DND-41 (cell line): Measurements from ENCODE around the gene ZDHHC11.

Source experiments
- ATAC-seq: fragments of 200-7000 bp; cut with Tn5 transposase; 3 replicates; pipeline ENCODE4 v1.9.1; 2021; ENCODE audit warnings: low read depth; ENCODE audit not compliant: insufficient read depth
- DNase-seq: peaks from one replicate; pipeline ENCODE4 v3.0.0-alpha.2; 2020
- H2AFZ ChIP-seq: 2 replicates; pipeline ENCODE4 v1.6.0; 2012; ENCODE audit warnings: low read depth, low read length
- H3K27ac ChIP-seq: 2 replicates; pipeline ENCODE4 v1.5.1; 2012; ENCODE audit warnings: low read length, inconsistent platforms
- H3K27me3 ChIP-seq: fragments of 200-600 bp; sonication (generic); 2 replicates; pipeline ENCODE4 v1.6.0; 2012; ENCODE audit warnings: low read length, mild to moderate bottlenecking, inconsistent platforms; ENCODE audit not compliant: insufficient read depth, poor library complexity
- H3K36me3 ChIP-seq: 2 replicates; pipeline ENCODE4 v1.5.1; 2012; ENCODE audit warnings: low read length, inconsistent platforms; ENCODE audit not compliant: insufficient read depth
- H3K4me1 ChIP-seq: 2 replicates; pipeline ENCODE4 v1.5.1; 2012; ENCODE audit warnings: mild to moderate bottlenecking, low read length; ENCODE audit not compliant: insufficient read depth
- H3K4me2 ChIP-seq: 2 replicates; pipeline ENCODE4 v1.6.0; 2012; ENCODE audit warnings: mild to moderate bottlenecking, moderate library complexity, low read length, inconsistent platforms; ENCODE audit not compliant: insufficient read depth
- H3K4me3 ChIP-seq, 2 experiments: fragments of 200-600 bp in 1 of 2; shearing (Covaris generic) in 1 of 2; 2 replicates each; pipeline ENCODE4 v1.5.1; 2012 to 2016; ENCODE audit warnings: inconsistent platforms in 2 of 2, low read length in 2 of 2, mild to moderate bottlenecking in 2 of 2, low read depth in 1 of 2, moderate library complexity in 1 of 2
- H3K79me2 ChIP-seq: 2 replicates; pipeline ENCODE4 v1.6.0; 2012; ENCODE audit warnings: low read length, inconsistent platforms; ENCODE audit not compliant: insufficient read depth
- H3K9ac ChIP-seq: 2 replicates; pipeline ENCODE4 v1.6.0; 2012; ENCODE audit warnings: low read depth, mild to moderate bottlenecking, inconsistent platforms, low read length, moderate library complexity
- H3K9me3 ChIP-seq: 2 replicates; pipeline ENCODE4 v1.5.1; 2012; ENCODE audit warnings: low read length, moderate library complexity, mild to moderate bottlenecking, inconsistent platforms; ENCODE audit not compliant: insufficient read depth, severe bottlenecking
- H4K20me1 ChIP-seq: 2 replicates; pipeline ENCODE4 v1.6.0; 2012; ENCODE audit warnings: low read length; ENCODE audit not compliant: insufficient read depth
- CTCF ChIP-seq: IDR thresholded peaks from 2 replicates; pipeline ENCODE4 v1.5.1; 2012; ENCODE audit warnings: borderline replicate concordance, low read length, moderate library complexity, mild to moderate bottlenecking; ENCODE audit not compliant: poor library complexity, severe bottlenecking; ENCODE audit errors: extremely low read depth
- EZH2 ChIP-seq: IDR thresholded peaks from 3 replicates; pipeline ENCODE4 v1.6.1; 2012; ENCODE audit warnings: borderline replicate concordance, low read depth, mild to moderate bottlenecking, moderate library complexity, low read length, inconsistent platforms; ENCODE audit not compliant: severe bottlenecking

Gene ZDHHC11

GRCh38 chr5:852431-853401 lies 1.9 kb upstream of the ZDHHC11 start:
- H3K4me1 ChIP-seq, result no peaks in the 10 kb centered on the region
- DNase-seq, result no peak
- H3K79me2 ChIP-seq, result no peaks in the 10 kb centered on the region
- no peak overlapping the region for H3K27ac ChIP-seq
- H2AFZ ChIP-seq, result no peak overlapping the region
- H3K9ac ChIP-seq, result no peak overlapping the region
- ATAC-seq, result no peak
- H3K36me3 ChIP-seq, result no peaks in the 10 kb centered on the region
- no peak overlapping the region for H3K4me2 ChIP-seq
- no peak overlapping the region for H3K4me3 ChIP-seq
- H3K9me3 ChIP-seq, result no peaks in the 10 kb centered on the region
- H4K20me1 ChIP-seq, result peaks cover 22% of the 10 kb centered on the region
- TF ChIP-seq EZH2, result no peak
- no peak for TF ChIP-seq CTCF
- no peaks in the 10 kb centered on the region for H3K27me3 ChIP-seq

- H3K36me3 ChIP-seq, result no peaks in the 10 kb centered on the region
- H4K20me1 ChIP-seq, result peaks cover 22% of the 10 kb centered on the region
- H3K79me2 ChIP-seq, result no peaks in the 10 kb centered on the region
- H3K9ac ChIP-seq, result no peak overlapping the region
- no peak overlapping the region for H2AFZ ChIP-seq
- ATAC-seq (no peak), DNase-seq (no peak)
- no peak overlapping the region for H3K27ac ChIP-seq
- H3K4me1 ChIP-seq, result no peaks in the 10 kb centered on the region
- no peak overlapping the region for H3K4me3 ChIP-seq
- H3K4me2 ChIP-seq, result no peak overlapping the region
- H3K9me3 ChIP-seq, result no peaks in the 10 kb centered on the region
- H3K27me3 ChIP-seq, result no peaks in the 10 kb centered on the region
- TF ChIP-seq CTCF (no peak), EZH2 (no peak)
Measured at GRCh38 chr5:852018-852417, 1.2 kb upstream of the ZDHHC11 start.

DNA sequence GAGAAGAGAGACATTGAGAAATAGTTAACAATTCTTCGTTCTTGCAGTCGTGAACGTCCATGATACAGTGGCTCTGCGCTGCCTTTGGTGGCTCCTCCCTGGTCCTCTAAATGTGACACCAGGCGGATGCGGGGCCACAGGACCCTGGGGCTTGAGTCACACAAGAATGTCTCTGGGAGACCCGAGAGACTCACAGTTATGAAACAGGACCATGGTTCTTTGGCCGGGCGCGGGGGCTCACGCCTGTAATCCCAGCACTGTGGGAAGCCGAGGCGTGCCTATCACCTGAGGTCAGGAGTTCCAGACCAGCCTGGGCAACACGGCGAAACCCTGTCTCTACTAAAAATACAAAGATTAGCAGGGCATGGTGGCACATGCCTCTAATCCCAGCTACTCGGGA lies 767 bp upstream of the ZDHHC11 start:
- Histone ChIP-seq H3K79me2 (no peaks in the 10 kb centered on the region), H3K9ac (no peak overlapping the region), H3K4me1 (no peaks in the 10 kb centered on the region), H3K9me3 (no peaks in the 10 kb centered on the region), H4K20me1 (peaks cover 20% of the 10 kb centered on the region), H2AFZ (no peak overlapping the region), H3K36me3 (no peaks in the 10 kb centered on the region), H3K27ac (no peak overlapping the region), H3K4me3 (no peak overlapping the region), H3K27me3 (no peaks in the 10 kb centered on the region), H3K4me2 (no peak overlapping the region)
- DNase-seq, result no peak
- ATAC-seq, result no peak
- TF ChIP-seq CTCF (no peak), EZH2 (no peak)

GRCh38 chr5:851076-851475 lies 290 bp upstream of the ZDHHC11 start:
- H3K4me2 ChIP-seq, result no peak overlapping the region
- H3K36me3 ChIP-seq, result no peaks in the 10 kb centered on the region
- no peaks in the 10 kb centered on the region for H3K9me3 ChIP-seq
- H3K79me2 ChIP-seq, result no peaks in the 10 kb centered on the region
- H3K9ac ChIP-seq, result no peak overlapping the region
- peaks cover 16% of the 10 kb centered on the region for H4K20me1 ChIP-seq
- H2AFZ ChIP-seq, result no peak overlapping the region
- TF ChIP-seq CTCF (no peak), EZH2 (no peak)
- H3K4me3 ChIP-seq, result no peak overlapping the region
- H3K4me1 ChIP-seq, result no peaks in the 10 kb centered on the region
- no peak for ATAC-seq
- no peak for DNase-seq
- H3K27me3 ChIP-seq, result no peaks in the 10 kb centered on the region
- H3K27ac ChIP-seq, result no peak overlapping the region
